ENCODE data around the gene NUP214.
"Not testable (repeated sequence)": the region's sequence is repeated elsewhere in the genome, so short reads cannot be mapped to it uniquely, and the experiment has no call there.

The NUP214 gene

GRCh38 chr9:131235480-131235851 lies 110.1 kb downstream of the NUP214 start:
- no peak for DNase-seq

- DNase-seq = no peak
Observed at GRCh38 chr9:131236161-131236560, 110.8 kb downstream of the NUP214 start.

GRCh38 chr9:131236761-131237160 lies 111.4 kb downstream of the NUP214 start:
- no peak for DNase-seq

GRCh38 chr9:131237291-131237690 lies 111.9 kb downstream of the NUP214 start:
- DNase-seq = no peak

- DNase-seq = no peak
Observed at GRCh38 chr9:131237931-131238401, 112.6 kb downstream of the NUP214 start.

- DNase-seq = no peak
Observed at GRCh38 chr9:131238402-131239021, 113.1 kb downstream of the NUP214 start.

- DNase-seq = peak; percentile 14 to 38
Observed at GRCh38 chr9:131239161-131239975, 114.0 kb downstream of the NUP214 start.

- DNase-seq = no peak
Observed at GRCh38 chr9:131240047-131240921, 114.9 kb downstream of the NUP214 start.

GRCh38 chr9:131244331-131244730 lies 118.9 kb downstream of the NUP214 start:
- not testable (repeated sequence) for DNase-seq

- no peak for DNase-seq
Observed at GRCh38 chr9:131246618-131247017, 121.2 kb downstream of the NUP214 start.

GRCh38 chr9:131252120-131252519 lies 126.7 kb downstream of the NUP214 start:
- DNase-seq = no peak

GRCh38 chr9:131253891-131254491 lies 128.6 kb downstream of the NUP214 start:
- no peak for DNase-seq

GRCh38 chr9:131254626-131255025 lies 129.2 kb downstream of the NUP214 start:
- DNase-seq = no peak

- DNase-seq = no peak
Observed at GRCh38 chr9:131255676-131256197, 130.4 kb downstream of the NUP214 start.

GRCh38 chr9:131257266-131258025 lies 132.1 kb downstream of the NUP214 start:
- no peak for DNase-seq

- no peak for DNase-seq
Observed at GRCh38 chr9:131258186-131258585, 132.8 kb downstream of the NUP214 start.

GRCh38 chr9:131258698-131259431 lies 133.5 kb downstream of the NUP214 start:
- no peak for DNase-seq

GRCh38 chr9:131259432-131259898 lies 134.1 kb downstream of the NUP214 start:
- DNase-seq = no peak

- DNase-seq = no peak
Observed at GRCh38 chr9:131259916-131260597, 134.7 kb downstream of the NUP214 start.

GRCh38 chr9:131260751-131261452 lies 135.5 kb downstream of the NUP214 start:
- no peak for DNase-seq
